ENCODE data around the gene C7orf33.

GRCh38 chr7:148598351-148598750 is 7.8 kb downstream of the C7orf33 start:
- no peak for TF ChIP-seq CTCF (conservative IDR thresholded peaks at IDR 0.05; ENCODE audit: low read length)
- TF ChIP-seq EZH2phosphoT487 (IDR thresholded peaks at IDR 0.05; ENCODE audit: borderline replicate concordance, low read depth, low read length), result no peak
